ENCODE results near the gene C5.

GRCh38 chr9:121082075-121082474 is 32.0 kb upstream of the C5 start:
- no peak for TF ChIP-seq CTCF (conservative IDR thresholded peaks at IDR 0.05; ENCODE audit: low read length)
- no peak for TF ChIP-seq EZH2phosphoT487 (IDR thresholded peaks at IDR 0.05; ENCODE audit: borderline replicate concordance, low read depth, low read length)
